Endothelial cell (in vitro differentiated cells): ENCODE data around the gene CCN2. TPM values are rescaled to one million over a fixed set of nuclear protein-coding genes. Genes with fewer than 3 reads are reported as not detected.

Experiments used
- DNase-seq: peaks from one replicate; pipeline ENCODE4 v3.0.0; 2021; ENCODE audit warnings: low spot score
- H3K27ac Mint-ChIP-seq: one replicate; pipeline ENCODE4 v1.8.0; 2021; ENCODE audit warnings: mixed read lengths, inconsistent platforms; ENCODE audit not compliant: unreplicated experiment
- H3K27me3 Mint-ChIP-seq: one replicate; pipeline ENCODE4 v1.8.0; 2021; ENCODE audit warnings: mild to moderate bottlenecking, moderate library complexity, mixed read lengths, inconsistent platforms; ENCODE audit not compliant: unreplicated experiment
- H3K36me3 Mint-ChIP-seq: one replicate; pipeline ENCODE4 v1.8.0; 2021; ENCODE audit warnings: mild to moderate bottlenecking, low read depth, mixed read lengths, inconsistent platforms; ENCODE audit not compliant: unreplicated experiment
- H3K4me1 Mint-ChIP-seq: one replicate; pipeline ENCODE4 v1.8.0; 2021; ENCODE audit warnings: mild to moderate bottlenecking, mixed read lengths, inconsistent platforms; ENCODE audit not compliant: unreplicated experiment
- H3K4me3 Mint-ChIP-seq: one replicate; pipeline ENCODE4 v1.8.0; 2021; ENCODE audit warnings: mild to moderate bottlenecking, mixed read lengths, inconsistent platforms; ENCODE audit not compliant: unreplicated experiment
- H3K9me3 Mint-ChIP-seq: one replicate; pipeline ENCODE4 v1.8.0; 2021; ENCODE audit warnings: mixed read lengths, inconsistent platforms; ENCODE audit not compliant: unreplicated experiment
- CTCF ChIP-seq: fragments of 200-600 bp; sonication (generic); IDR thresholded peaks from one replicate; pipeline ENCODE4 v1.5.0; 2021; ENCODE audit warnings: antibody characterized with exemption; ENCODE audit not compliant: unreplicated experiment
- long read RNA-seq: library from polyadenylated mRNA; unstranded; transcript quantifications from one replicate; pipeline ENCODE4 v2.0.0, GENCODE V29; 2020; ENCODE audit not compliant: unreplicated experiment
- total RNA-seq: library from RNA; stranded (reverse); fragmentation: NEBNext Ultra II Directional; extraction: Animal tissue kit (Norgen Biotek cat#: 25700); gene quantifications from one replicate; pipeline ENCODE4 v1.2.1, GENCODE V29; 2021; ENCODE audit not compliant: unreplicated experiment

Gene CCN2
- total RNA-seq, result 12.0 TPM
- long read RNA-seq, transcript CTGF-201 (5 exons, 2,339 nt), result major isoform, 20 of 24 reads
- long read RNA-seq, partial matches to known transcripts, result 3 of 24 reads
- long read RNA-seq, other reads (novel, unspliced or antisense), result 1 of 24 reads

GRCh38 chr6:131950767-131951575, at the start of gene CCN2:
Gene CCN2 (minus strand): TSS chr6:131951372. CDS start chr6:131951172, 200 bp downstream.
- DNase-seq, result peak; percentile 94
- peak within 1 kb of the TSS; percentile 89 for H3K27ac Mint-ChIP-seq
- peak within 1 kb of the TSS; percentile 90 for H3K4me3 Mint-ChIP-seq
- peak; percentile 21 for TF ChIP-seq CTCF
- H3K27me3 Mint-ChIP-seq, result peaks cover 16% of the 10 kb centered on the region
- no peaks in the 10 kb centered on the region for H3K9me3 Mint-ChIP-seq
- H3K36me3 Mint-ChIP-seq, result peaks cover 6% of the 10 kb centered on the region
- H3K4me1 Mint-ChIP-seq, result peaks cover 31% of the 10 kb centered on the region

- peaks cover 4% of the 10 kb centered on the region for H3K9me3 Mint-ChIP-seq
- TF ChIP-seq CTCF, result no peak
- peaks cover 2% of the 10 kb centered on the region for H3K27me3 Mint-ChIP-seq
- H3K27ac Mint-ChIP-seq, result no peak overlapping the region
- no peaks in the 10 kb centered on the region for H3K36me3 Mint-ChIP-seq
- H3K4me3 Mint-ChIP-seq, result no peak overlapping the region
- H3K4me1 Mint-ChIP-seq, result no peaks in the 10 kb centered on the region
- no peak for DNase-seq
Observed at GRCh38 chr6:132000296-132000695, 49.1 kb upstream of the CCN2 start.

- Mint-ChIP-seq H3K9me3 (peaks cover 5% of the 10 kb centered on the region), H3K27me3 (peaks cover 2% of the 10 kb centered on the region), H3K36me3 (no peaks in the 10 kb centered on the region), H3K27ac (no peak overlapping the region), H3K4me3 (no peak overlapping the region), H3K4me1 (no peaks in the 10 kb centered on the region)
- TF ChIP-seq CTCF, result no peak
- no peak for DNase-seq
Observed at GRCh38 chr6:131999545-132000146, 48.5 kb upstream of the CCN2 start.

- peaks cover 2% of the 10 kb centered on the region for H3K27me3 Mint-ChIP-seq
- DNase-seq, result no peak
- no peak overlapping the region for H3K27ac Mint-ChIP-seq
- no peaks in the 10 kb centered on the region for H3K4me1 Mint-ChIP-seq
- peaks cover 4% of the 10 kb centered on the region for H3K9me3 Mint-ChIP-seq
- no peak overlapping the region for H3K4me3 Mint-ChIP-seq
- TF ChIP-seq CTCF, result no peak
- no peaks in the 10 kb centered on the region for H3K36me3 Mint-ChIP-seq
Observed at GRCh38 chr6:131998255-131998982, 47.2 kb upstream of the CCN2 start.
